ENCODE data around the gene TNFSF9.
"Not testable (repeated sequence)": the region's sequence is repeated elsewhere in the genome, so short reads cannot be mapped to it uniquely, and the experiment has no call there.

Gene TNFSF9

DNA sequence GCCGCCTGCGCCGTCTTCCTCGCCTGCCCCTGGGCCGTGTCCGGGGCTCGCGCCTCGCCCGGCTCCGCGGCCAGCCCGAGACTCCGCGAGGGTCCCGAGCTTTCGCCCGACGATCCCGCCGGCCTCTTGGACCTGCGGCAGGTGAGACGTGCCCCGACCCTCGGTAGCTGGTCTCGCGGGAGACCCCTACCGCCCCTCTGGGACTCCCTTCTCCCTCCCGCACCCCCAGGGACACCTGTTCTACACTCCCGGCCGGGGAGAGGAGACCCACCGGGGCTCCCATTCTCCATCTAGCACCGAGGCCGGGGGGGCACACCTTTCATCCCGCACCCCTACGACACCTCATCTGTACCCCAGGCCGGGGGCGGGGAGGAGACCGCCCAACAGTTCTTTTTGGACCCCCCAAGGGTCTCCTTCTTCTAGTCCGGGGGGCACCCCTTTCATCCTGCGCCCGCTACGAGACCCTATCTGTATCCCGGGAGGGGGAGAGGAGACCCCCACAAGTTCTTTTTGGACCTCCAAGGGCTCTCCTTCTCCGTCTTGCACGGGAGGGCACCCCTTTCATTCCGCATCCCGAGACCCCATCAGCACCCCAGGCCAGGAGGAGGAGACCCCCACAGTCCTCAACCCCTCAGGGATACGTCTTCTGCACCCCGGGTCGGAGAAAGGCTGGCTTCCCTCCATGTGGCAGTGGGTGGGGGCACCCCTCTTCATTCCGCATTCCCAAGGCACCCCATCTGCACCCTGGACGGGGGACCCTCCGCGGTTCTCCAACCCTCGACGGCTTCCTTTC lies 533 bp downstream of the TNFSF9 start:
- Mint-ChIP-seq H3K36me3 (ENCODE audit: insufficient read depth) (peaks cover 26% of the 10 kb centered on the region), H3K4me3 (peak overlapping the region; percentile 80), H3K27me3 (peaks cover 12% of the 10 kb centered on the region), H3K27ac (ENCODE audit: low read depth) (peak overlapping the region; percentile 90), H3K9me3 (no peaks in the 10 kb centered on the region), H3K4me1 (peaks cover 57% of the 10 kb centered on the region)
- ATAC-seq (replicated peaks; ENCODE audit: extremely low read depth, poor library complexity, severe bottlenecking) (no peak), DNase-seq (ENCODE audit: low spot score in 2 of 2) (no peak)

DNA sequence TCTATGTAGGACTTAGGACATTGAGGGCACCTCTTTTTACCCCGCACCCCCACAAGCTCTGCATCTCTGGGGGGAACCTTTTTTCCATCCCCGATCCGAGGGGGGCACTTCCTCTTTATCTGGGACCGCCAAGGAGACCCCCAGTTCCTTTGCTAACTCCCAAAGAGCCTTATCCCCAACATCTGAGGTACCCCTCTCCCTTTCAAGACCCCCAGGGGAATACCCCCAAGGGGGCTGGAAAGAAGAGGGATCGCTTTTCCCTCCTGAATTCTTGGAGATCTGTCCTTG lies 1.1 kb downstream of the TNFSF9 start:
- peak overlapping the region; percentile 90 for H3K27ac Mint-ChIP-seq (ENCODE audit: low read depth)
- peaks cover 12% of the 10 kb centered on the region for H3K27me3 Mint-ChIP-seq
- peaks cover 60% of the 10 kb centered on the region for H3K4me1 Mint-ChIP-seq

DNA sequence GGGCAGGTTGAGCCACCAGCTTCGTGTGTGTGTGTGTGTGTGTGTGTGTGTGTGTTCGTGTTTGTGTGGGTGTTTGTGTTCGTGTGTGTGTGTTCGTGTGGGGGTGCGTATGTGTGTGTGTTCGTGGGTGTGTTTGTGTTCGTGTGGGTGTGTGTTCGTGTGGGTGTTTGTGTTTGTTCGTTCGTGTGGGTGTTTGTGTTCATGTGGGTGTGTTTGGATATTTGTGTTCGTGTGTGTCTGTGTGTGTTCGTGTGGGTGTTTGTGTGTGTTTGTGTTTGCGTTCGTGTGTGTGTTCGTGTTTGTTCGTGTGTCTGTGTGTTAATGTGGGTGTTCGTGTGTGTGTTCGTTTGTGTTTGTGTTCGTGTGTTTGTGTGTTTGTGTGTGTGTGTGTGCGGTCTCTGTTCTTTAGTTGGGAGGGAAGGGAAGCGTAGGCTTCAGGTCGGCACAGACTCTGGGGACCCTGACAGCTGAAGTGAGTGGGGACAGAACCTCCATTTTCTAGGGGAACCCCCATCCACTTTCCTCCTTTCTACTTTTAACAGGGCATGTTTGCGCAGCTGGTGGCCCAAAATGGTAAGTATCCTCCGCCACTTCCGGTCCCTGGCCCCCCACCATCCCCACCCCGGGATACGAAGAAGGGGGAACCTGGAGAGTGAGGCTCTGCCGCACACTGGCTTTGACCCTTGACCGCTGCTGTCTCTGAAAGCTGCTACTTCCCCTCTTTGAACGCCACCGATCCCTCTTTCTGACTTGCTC lies 1.6 kb downstream of the TNFSF9 start:
- Mint-ChIP-seq H3K27me3 (peaks cover 12% of the 10 kb centered on the region), H3K9me3 (no peaks in the 10 kb centered on the region), H3K4me3 (peak overlapping the region; percentile 80), H3K36me3 (ENCODE audit: insufficient read depth) (peaks cover 26% of the 10 kb centered on the region), H3K4me1 (peaks cover 64% of the 10 kb centered on the region), H3K27ac (ENCODE audit: low read depth) (peak overlapping the region; percentile 90)
- ATAC-seq (replicated peaks; ENCODE audit: extremely low read depth, poor library complexity, severe bottlenecking) (no peak), DNase-seq (ENCODE audit: low spot score in 2 of 2) (no peak)

More for the DNA sequence above, 1.1 kb downstream of the TNFSF9 start:
- DNase-seq (ENCODE audit: low spot score in 2 of 2) (no peak), ATAC-seq (replicated peaks; ENCODE audit: extremely low read depth, poor library complexity, severe bottlenecking) (no peak)
- Mint-ChIP-seq H3K36me3 (ENCODE audit: insufficient read depth) (peaks cover 26% of the 10 kb centered on the region), H3K9me3 (no peaks in the 10 kb centered on the region), H3K4me3 (peak overlapping the region; percentile 80)

DNA sequence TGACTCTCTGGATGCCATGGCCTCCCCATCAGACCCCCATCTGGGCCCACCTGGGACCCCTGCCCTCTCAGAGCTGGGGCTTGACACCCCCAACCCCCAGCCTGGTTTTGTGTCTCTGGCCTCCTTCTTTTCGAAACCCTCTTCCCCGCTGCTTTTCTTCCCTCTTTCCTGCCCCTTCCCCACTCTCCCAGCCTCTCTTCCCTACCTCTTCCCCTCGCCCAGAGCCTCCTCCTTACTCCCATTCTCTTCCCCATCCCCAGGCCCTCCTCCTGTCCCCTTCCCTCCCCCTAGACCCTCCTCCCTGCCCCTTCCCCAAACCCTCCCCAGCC lies 2.1 kb downstream of the TNFSF9 start:
- H3K36me3 Mint-ChIP-seq (ENCODE audit: insufficient read depth), result peaks cover 26% of the 10 kb centered on the region
- H3K4me3 Mint-ChIP-seq, result peak overlapping the region; percentile 80
- H3K27ac Mint-ChIP-seq (ENCODE audit: low read depth), result peak overlapping the region; percentile 90
- H3K9me3 Mint-ChIP-seq, result no peaks in the 10 kb centered on the region
- H3K4me1 Mint-ChIP-seq, result peaks cover 63% of the 10 kb centered on the region
- DNase-seq (ENCODE audit: low spot score in 2 of 2), result no peak
- peaks cover 12% of the 10 kb centered on the region for H3K27me3 Mint-ChIP-seq
- ATAC-seq (replicated peaks; ENCODE audit: extremely low read depth, poor library complexity, severe bottlenecking), result no peak

DNA sequence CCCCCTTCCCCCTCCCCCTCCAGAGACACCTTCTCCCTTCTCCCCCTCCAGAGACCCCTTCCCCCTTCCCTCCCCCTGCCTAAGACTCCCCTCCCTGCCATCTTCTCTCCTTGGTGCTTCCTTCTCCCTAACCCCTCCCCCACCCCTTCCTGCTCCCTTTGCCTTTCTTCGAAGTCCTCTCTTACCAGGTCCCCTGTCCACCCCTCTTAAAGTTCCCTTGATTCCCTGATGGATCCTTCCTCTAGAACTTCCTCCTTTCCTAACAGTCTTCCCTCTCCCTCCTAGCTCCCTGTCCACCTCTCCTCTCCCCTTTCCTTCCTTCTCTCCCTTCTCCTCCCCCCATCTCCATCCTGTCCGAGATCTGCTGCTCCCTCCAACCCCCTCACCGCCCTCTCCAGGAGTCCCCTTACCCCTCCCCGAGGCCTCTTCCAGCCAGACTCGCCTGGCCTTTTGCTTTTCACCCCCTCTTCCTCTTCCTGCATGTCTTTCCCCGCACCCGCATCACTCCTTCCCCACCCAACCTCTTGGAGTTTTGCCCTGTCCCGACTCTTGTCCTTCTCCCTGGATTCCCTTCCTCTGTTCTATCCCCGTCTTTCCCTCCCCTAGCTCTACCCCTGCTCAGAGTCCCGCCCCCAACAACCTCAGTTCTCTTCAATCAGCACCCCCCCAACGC lies 3.1 kb downstream of the TNFSF9 start:
- H3K4me1 Mint-ChIP-seq, result peaks cover 63% of the 10 kb centered on the region
- H3K9me3 Mint-ChIP-seq, result no peaks in the 10 kb centered on the region
- H3K36me3 Mint-ChIP-seq (ENCODE audit: insufficient read depth), result peaks cover 27% of the 10 kb centered on the region
- no peak overlapping the region for H3K27ac Mint-ChIP-seq (ENCODE audit: low read depth)
- peak overlapping the region; percentile 33 for H3K4me3 Mint-ChIP-seq
- no peak for ATAC-seq (replicated peaks; ENCODE audit: extremely low read depth, poor library complexity, severe bottlenecking)
- H3K27me3 Mint-ChIP-seq, result peaks cover 12% of the 10 kb centered on the region
- no peak for DNase-seq (ENCODE audit: low spot score in 2 of 2)

DNA sequence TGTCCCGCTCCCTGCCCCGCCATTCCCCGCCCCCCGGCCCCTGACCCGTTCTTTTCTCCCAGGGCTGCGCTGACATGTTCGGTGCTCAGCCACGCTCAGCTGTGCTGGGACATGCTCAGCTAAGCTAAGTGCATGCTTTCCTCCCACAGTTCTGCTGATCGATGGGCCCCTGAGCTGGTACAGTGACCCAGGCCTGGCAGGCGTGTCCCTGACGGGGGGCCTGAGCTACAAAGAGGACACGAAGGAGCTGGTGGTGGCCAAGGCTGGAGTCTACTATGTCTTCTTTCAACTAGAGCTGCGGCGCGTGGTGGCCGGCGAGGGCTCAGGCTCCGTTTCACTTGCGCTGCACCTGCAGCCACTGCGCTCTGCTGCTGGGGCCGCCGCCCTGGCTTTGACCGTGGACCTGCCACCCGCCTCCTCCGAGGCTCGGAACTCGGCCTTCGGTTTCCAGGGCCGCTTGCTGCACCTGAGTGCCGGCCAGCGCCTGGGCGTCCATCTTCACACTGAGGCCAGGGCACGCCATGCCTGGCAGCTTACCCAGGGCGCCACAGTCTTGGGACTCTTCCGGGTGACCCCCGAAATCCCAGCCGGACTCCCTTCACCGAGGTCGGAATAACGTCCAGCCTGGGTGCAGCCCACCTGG lies 3.7 kb downstream of the TNFSF9 start:
- ATAC-seq (replicated peaks; ENCODE audit: extremely low read depth, poor library complexity, severe bottlenecking) (no peak), DNase-seq (ENCODE audit: low spot score in 2 of 2) (no peak)
- H3K27me3 Mint-ChIP-seq, result peaks cover 12% of the 10 kb centered on the region
- H3K27ac Mint-ChIP-seq (ENCODE audit: low read depth), result no peak overlapping the region
- no peaks in the 10 kb centered on the region for H3K9me3 Mint-ChIP-seq
- H3K4me3 Mint-ChIP-seq, result peak overlapping the region; percentile 33
- peaks cover 25% of the 10 kb centered on the region for H3K36me3 Mint-ChIP-seq (ENCODE audit: insufficient read depth)
- peaks cover 58% of the 10 kb centered on the region for H3K4me1 Mint-ChIP-seq

DNA sequence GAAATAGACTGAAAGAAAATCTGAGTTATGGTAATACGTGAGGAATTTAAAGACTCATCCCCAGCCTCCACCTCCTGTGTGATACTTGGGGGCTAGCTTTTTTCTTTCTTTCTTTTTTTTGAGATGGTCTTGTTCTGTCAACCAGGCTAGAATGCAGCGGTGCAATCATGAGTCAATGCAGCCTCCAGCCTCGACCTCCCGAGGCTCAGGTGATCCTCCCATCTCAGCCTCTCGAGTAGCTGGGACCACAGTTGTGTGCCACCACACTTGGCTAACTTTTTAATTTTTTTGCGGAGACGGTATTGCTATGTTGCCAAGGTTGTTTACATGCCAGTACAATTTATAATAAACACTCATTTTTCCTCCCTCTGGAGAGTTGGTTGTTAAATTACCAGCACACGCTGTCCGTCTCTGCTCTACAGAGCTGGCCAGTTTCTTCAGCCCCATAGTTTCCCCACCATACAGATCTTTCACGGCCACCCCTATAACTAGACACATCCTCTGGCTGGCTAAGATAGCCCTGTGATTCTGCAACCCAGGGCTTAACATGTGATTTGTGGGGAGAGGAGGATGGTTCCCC lies 4.8 kb downstream of the TNFSF9 start:
- ATAC-seq (replicated peaks; ENCODE audit: extremely low read depth, poor library complexity, severe bottlenecking), result no peak
- Mint-ChIP-seq H3K36me3 (ENCODE audit: insufficient read depth) (peaks cover 17% of the 10 kb centered on the region), H3K9me3 (no peaks in the 10 kb centered on the region), H3K4me3 (peak overlapping the region; percentile 64), H3K27me3 (peaks cover 12% of the 10 kb centered on the region), H3K27ac (ENCODE audit: low read depth) (peak overlapping the region; percentile 74), H3K4me1 (peaks cover 47% of the 10 kb centered on the region)
- DNase-seq (ENCODE audit: low spot score in 2 of 2), result no peak

DNA sequence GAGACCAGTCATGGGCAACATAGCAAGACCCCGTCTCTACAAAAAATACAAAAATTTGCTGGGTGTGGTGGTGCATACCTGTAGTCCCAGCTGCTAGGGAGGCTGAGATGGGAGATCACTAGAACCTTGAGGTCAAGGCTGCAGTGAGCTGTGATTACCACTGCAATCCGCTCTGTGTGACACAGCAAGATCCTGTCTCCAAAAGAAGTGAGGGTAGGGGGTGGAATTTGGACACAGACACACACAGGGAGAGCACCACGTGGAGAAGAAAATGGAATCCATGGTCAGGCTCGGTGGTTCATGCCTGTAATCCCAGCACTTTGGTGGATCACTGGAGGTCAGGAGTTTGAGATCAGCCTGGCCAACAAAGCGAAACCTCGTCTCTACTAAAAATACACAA lies 8.7 kb downstream of the TNFSF9 start:
- no peak overlapping the region for H3K27ac Mint-ChIP-seq (ENCODE audit: low read depth)
- no peak for DNase-seq (ENCODE audit: low spot score in 2 of 2)
- H3K36me3 Mint-ChIP-seq (ENCODE audit: insufficient read depth), result peaks cover 10% of the 10 kb centered on the region
- no peaks in the 10 kb centered on the region for H3K9me3 Mint-ChIP-seq
- no peak for ATAC-seq (replicated peaks; ENCODE audit: extremely low read depth, poor library complexity, severe bottlenecking)
- peaks cover 23% of the 10 kb centered on the region for H3K4me1 Mint-ChIP-seq
- no peak overlapping the region for H3K4me3 Mint-ChIP-seq
- H3K27me3 Mint-ChIP-seq, result no peaks in the 10 kb centered on the region

DNA sequence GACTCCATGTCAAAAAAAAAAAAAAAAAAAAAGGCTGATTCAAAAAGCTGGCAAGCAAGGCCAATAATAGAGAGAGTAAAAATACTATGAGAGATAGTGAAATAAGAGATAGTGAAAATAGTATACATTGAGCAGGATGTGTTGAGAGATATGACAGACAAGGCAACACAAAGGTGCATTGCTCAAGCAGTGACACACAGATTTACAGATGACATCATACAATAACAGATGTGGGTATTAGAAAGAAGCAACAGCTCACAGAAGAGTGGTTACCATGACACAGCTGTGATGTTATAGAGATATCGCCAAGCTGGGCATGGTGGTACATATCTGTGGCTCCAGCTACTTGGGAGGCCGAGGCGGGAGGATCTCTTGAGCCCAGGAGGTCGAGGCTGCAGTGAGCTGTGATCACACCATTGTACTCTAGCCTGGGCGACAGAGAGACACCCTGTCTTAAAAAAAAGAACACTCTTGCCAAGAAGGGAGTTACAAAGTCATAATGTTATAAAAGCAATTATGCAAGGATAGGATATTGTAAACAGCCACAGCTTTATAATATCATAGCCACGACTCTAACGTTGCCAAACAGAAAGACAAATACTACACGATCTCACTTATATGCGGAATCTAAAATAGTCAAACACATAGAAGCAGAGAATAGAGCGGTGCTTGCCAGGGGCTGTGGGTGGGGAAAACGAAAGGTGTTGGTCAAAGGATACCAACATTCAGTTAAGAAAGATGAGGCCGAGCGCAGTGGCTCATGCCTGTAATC lies 10.3 kb downstream of the TNFSF9 start:
- H3K4me3 Mint-ChIP-seq, result no peak overlapping the region
- DNase-seq (ENCODE audit: low spot score in 2 of 2), result no peak
- H3K4me1 Mint-ChIP-seq, result peaks cover 14% of the 10 kb centered on the region
- no peaks in the 10 kb centered on the region for H3K27me3 Mint-ChIP-seq
- no peaks in the 10 kb centered on the region for H3K9me3 Mint-ChIP-seq
- peaks cover 4% of the 10 kb centered on the region for H3K36me3 Mint-ChIP-seq (ENCODE audit: insufficient read depth)
- no peak for ATAC-seq (replicated peaks; ENCODE audit: extremely low read depth, poor library complexity, severe bottlenecking)
- H3K27ac Mint-ChIP-seq (ENCODE audit: low read depth), result no peak overlapping the region

DNA sequence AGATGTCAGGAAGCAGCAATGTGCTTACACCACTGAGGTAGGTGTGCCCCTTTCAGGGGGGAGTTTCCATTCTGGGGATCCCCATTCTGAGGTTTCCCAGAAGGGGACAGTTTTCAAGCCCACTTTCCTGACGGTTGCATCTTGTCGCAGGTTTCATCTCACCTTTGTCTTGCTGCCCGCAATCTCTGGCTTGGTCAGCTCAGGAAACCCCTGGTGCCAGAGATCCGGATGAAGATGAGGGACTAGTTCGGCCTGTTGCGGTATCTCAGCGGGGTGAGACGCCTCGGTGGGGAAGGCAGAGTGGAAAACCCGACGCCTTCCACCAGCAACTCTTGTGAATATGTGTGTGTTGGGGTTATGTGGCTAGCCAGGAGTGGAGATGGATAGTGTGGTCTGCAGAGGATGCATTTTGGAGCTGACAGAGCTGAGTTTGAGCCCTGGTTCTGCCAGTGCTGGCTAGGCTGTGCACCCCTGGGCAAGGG lies 13.1 kb downstream of the TNFSF9 start:
- H3K9me3 Mint-ChIP-seq, result no peaks in the 10 kb centered on the region
- no peaks in the 10 kb centered on the region for H3K27me3 Mint-ChIP-seq
- DNase-seq (ENCODE audit: low spot score in 2 of 2) (no peak), ATAC-seq (replicated peaks; ENCODE audit: extremely low read depth, poor library complexity, severe bottlenecking) (peak; percentile 19)
- H3K36me3 Mint-ChIP-seq (ENCODE audit: insufficient read depth), result peaks cover 2% of the 10 kb centered on the region
- peaks cover 6% of the 10 kb centered on the region for H3K4me1 Mint-ChIP-seq
- no peak overlapping the region for H3K27ac Mint-ChIP-seq (ENCODE audit: low read depth)
- H3K4me3 Mint-ChIP-seq, result no peak overlapping the region

DNA sequence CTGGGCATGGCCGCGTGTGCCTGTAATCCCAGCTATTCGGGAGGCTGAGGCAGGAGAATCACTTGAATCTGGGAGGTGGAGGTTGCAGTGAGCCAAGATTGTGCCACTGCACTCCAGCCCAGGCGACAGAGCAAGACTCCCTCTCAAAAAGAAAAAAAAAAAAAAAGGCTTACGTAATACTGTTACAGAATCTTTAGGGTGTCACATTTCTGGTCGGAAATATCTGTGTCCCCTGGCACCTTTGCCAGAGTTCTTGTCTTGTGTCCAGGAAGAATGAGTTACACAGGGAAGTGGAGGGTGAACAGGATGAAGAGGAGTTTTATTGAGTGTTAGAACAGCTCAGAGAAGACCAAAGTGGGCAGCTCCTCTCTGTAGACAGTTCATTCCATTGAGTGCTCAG lies 19.9 kb downstream of the TNFSF9 start:
- H3K9me3 Mint-ChIP-seq; H3K36me3 Mint-ChIP-seq (ENCODE audit: insufficient read depth); H3K27ac Mint-ChIP-seq (ENCODE audit: low read depth); H3K4me3 Mint-ChIP-seq; H3K27me3 Mint-ChIP-seq; ATAC-seq (replicated peaks; ENCODE audit: extremely low read depth, poor library complexity, severe bottlenecking); DNase-seq (ENCODE audit: low spot score in 2 of 2): not testable (repeated sequence)
- peaks cover 11% of the 10 kb centered on the region for H3K4me1 Mint-ChIP-seq

DNA sequence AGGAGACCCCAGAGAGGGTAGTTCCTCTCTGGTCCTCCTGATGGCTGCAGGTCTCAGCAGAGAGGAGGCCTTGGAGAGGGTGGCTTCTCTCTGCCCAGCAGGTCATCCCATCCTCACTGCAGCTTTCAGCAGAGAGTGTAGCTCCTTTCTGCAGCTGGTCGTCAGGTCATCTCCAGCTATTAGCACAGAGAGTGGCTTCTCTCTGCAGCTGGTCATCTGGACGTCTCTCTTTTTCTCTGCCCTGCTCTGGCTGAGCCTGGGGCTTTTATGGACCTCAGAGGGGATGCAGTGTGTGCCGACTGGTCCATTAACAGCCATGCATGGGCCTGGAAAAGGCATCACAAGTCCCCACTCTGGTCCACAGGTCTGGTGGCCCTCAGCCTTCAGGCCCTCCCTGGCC lies 20.3 kb downstream of the TNFSF9 start:
- DNase-seq (ENCODE audit: low spot score in 2 of 2) (no peak), ATAC-seq (replicated peaks; ENCODE audit: extremely low read depth, poor library complexity, severe bottlenecking) (no peak)
- no peaks in the 10 kb centered on the region for H3K36me3 Mint-ChIP-seq (ENCODE audit: insufficient read depth)
- H3K27ac Mint-ChIP-seq (ENCODE audit: low read depth), result no peak overlapping the region
- peaks cover 11% of the 10 kb centered on the region for H3K4me1 Mint-ChIP-seq
- H3K4me3 Mint-ChIP-seq, result no peak overlapping the region
- H3K27me3 Mint-ChIP-seq, result no peaks in the 10 kb centered on the region
- no peaks in the 10 kb centered on the region for H3K9me3 Mint-ChIP-seq
